Esophagus muscularis mucosa (tissue), 4 donors: Measurements from ENCODE around the gene GPR42.

Experiments used
- EP300 ChIP-seq: sonication (generic); formaldehyde crosslinking; IDR thresholded peaks from one replicate; pipeline ENCODE4 v1.6.1; 2017; ENCODE audit warnings: antibody characterized with exemption
- POLR2A ChIP-seq: fragments of 450-650 bp; IDR thresholded peaks from one replicate; pipeline ENCODE4 v1.6.1; 2017; ENCODE audit warnings: antibody characterized with exemption, moderate library complexity, mild to moderate bottlenecking, low read depth
- POLR2AphosphoS5 ChIP-seq, 2 donors: sonication (generic); formaldehyde crosslinking; IDR thresholded peaks; one replicate each; pipeline ENCODE4 v1.6.1; 2017; ENCODE audit warnings: antibody characterized with exemption in 2 of 2
- TF ChIP-seq, protein P1 (sequence below), 3 experiments: fragments of 200-600 bp in 2 of 3; fragments of 450-650 bp in 1 of 3; sonication (generic) in 2 of 3; IDR thresholded peaks; one replicate each; pipeline ENCODE4 v1.5.1; 2017 to 2019; ENCODE audit warnings: antibody characterized with exemption in 3 of 3, mild to moderate bottlenecking in 2 of 3, moderate library complexity in 1 of 3

DNA sequence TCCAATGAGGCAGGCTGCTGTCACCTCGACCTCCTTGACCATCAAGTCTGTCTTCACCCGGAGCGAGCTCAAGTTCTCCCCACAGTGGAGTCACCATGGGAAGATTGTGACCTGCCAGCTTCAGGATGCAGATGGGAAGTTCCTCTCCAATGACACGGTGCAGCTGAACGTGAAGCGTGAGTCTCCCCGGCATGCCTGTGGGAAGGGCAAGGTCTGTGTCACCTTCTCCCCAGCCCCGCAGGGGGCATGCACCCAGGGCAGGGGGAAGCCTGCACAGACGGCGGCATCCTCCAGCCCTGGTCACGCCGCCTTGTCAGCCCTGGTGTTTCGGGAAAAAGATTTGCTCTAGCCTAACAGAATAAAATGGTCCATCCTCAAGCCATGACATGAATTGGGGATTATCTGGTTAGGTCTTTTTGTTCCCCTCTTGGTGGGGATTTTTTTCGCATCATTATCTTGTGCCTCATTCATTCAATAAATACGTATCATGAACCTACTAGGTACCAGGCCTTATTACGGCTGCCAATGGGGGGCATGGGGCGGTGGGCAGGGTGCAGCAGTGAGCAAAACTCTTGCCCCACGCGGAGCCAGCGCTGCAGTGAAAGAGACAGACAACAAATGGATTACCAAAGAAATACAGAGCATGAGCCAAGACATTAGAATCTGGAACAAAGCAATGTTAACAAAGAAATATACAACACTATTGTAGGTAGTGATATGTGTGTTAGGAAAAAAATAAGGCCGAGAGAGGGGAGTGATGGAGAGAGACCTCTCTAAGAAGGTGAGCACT is 34.5 kb upstream of the GPR42 start:
- TF ChIP-seq, protein P1, sequence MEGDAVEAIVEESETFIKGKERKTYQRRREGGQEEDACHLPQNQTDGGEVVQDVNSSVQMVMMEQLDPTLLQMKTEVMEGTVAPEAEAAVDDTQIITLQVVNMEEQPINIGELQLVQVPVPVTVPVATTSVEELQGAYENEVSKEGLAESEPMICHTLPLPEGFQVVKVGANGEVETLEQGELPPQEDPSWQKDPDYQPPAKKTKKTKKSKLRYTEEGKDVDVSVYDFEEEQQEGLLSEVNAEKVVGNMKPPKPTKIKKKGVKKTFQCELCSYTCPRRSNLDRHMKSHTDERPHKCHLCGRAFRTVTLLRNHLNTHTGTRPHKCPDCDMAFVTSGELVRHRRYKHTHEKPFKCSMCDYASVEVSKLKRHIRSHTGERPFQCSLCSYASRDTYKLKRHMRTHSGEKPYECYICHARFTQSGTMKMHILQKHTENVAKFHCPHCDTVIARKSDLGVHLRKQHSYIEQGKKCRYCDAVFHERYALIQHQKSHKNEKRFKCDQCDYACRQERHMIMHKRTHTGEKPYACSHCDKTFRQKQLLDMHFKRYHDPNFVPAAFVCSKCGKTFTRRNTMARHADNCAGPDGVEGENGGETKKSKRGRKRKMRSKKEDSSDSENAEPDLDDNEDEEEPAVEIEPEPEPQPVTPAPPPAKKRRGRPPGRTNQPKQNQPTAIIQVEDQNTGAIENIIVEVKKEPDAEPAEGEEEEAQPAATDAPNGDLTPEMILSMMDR (IDR thresholded peaks at IDR 0.05): no peak
- no peak for TF ChIP-seq POLR2A
- TF ChIP-seq POLR2AphosphoS5 (IDR thresholded peaks at IDR 0.05): no peak
- no peak for TF ChIP-seq EP300
